ENCODE data around the gene OPA1. TPM values are rescaled to one million over a fixed set of nuclear protein-coding genes. Genes with fewer than 3 reads are reported as not detected.

OPA1 gene
- total RNA-seq, 1 experiment from 2014 or later, result 72.0 TPM

DNA sequence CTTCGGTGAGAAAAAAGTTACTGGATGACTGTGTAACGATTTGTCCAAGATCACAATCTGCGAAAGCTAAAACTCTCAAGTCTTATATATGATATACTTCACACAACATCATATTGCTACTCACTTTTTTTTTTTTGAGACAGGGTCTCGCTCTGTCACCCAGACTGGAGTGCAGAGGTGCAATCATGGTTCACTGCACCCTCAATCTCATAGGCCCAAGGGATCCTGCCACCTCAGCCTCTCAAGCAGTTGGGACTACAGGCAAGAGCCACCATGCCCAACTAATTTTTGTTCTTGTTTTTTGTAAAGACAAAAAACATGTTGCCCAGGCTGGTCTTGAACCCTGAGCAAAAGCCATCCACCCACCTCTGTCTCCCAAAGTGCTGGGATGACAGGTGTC lies 32.9 kb upstream of the OPA1 start:
- H3K9me2 ChIP-seq (ENCODE audit: insufficient read depth), result no peaks in the 10 kb centered on the region
- no peak overlapping the region for H2AFZ ChIP-seq (ENCODE audit: low read depth, low read length, poor library complexity, severe bottlenecking)
- no peaks in the 10 kb centered on the region for H3K9me3 ChIP-seq (ENCODE audit: control insufficient read depth in 1 of 2, insufficient read depth in 1 of 2, low read depth in 1 of 2, low read length in 2 of 2)
- CTCF ChIA-PET, result no interaction called here
- H3K4me3 ChIP-seq (replicated peaks in 1 of 2; ENCODE audit: low read depth in 1 of 2, low read length in 2 of 2), result no peak overlapping the region
- no peak overlapping the region for H3K9ac ChIP-seq (ENCODE audit: low read length)
- DNase-seq (ENCODE audit: low read depth, low spot score) (no peak), ATAC-seq (no peak)
- peaks cover 12% of the 10 kb centered on the region for H3K27me3 ChIP-seq (ENCODE audit: insufficient read depth, low read length)
- RAD21 ChIA-PET (ENCODE audit: low non-redundant PET in 1 of 2, low total read pairs in 2 of 2, uncharacterized antibody in 2 of 2, unreplicated experiment in 2 of 2), result no interaction called here
- H3K4me1 ChIP-seq (ENCODE audit: control insufficient read depth in 1 of 2, insufficient read depth in 2 of 2, low read length in 2 of 2), result no peaks in the 10 kb centered on the region
- no peak overlapping the region for H3K27ac ChIP-seq (ENCODE audit: low read depth, low read length)
- TF ChIP-seq CEBPB (IDR thresholded peaks at IDR 0.05; ENCODE audit: low read depth) (no peak), ELF1 (IDR thresholded peaks at IDR 0.05; ENCODE audit: borderline replicate concordance, low read depth) (no peak), CBX3 (IDR thresholded peaks at IDR 0.05; ENCODE audit: low read depth) (no peak), ZFX (IDR thresholded peaks at IDR 0.05) (no peak), SIN3A (IDR thresholded peaks at IDR 0.05; ENCODE audit: low read depth) (no peak), ZNF274 (IDR thresholded peaks at IDR 0.05; ENCODE audit: low read depth, low read length) (no peak), EZH2 (IDR thresholded peaks at IDR 0.05) (no peak)
- TF ChIP-seq, protein P1, sequence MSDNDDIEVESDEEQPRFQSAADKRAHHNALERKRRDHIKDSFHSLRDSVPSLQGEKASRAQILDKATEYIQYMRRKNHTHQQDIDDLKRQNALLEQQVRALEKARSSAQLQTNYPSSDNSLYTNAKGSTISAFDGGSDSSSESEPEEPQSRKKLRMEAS (IDR thresholded peaks at IDR 0.05), result no peak
- TF ChIP-seq, protein P2, sequence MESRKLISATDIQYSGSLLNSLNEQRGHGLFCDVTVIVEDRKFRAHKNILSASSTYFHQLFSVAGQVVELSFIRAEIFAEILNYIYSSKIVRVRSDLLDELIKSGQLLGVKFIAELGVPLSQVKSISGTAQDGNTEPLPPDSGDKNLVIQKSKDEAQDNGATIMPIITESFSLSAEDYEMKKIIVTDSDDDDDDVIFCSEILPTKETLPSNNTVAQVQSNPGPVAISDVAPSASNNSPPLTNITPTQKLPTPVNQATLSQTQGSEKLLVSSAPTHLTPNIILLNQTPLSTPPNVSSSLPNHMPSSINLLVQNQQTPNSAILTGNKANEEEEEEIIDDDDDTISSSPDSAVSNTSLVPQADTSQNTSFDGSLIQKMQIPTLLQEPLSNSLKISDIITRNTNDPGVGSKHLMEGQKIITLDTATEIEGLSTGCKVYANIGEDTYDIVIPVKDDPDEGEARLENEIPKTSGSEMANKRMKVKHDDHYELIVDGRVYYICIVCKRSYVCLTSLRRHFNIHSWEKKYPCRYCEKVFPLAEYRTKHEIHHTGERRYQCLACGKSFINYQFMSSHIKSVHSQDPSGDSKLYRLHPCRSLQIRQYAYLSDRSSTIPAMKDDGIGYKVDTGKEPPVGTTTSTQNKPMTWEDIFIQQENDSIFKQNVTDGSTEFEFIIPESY (IDR thresholded peaks at IDR 0.05; ENCODE audit: extremely low read depth, insufficient replicate concordance, low read length), result no peak
- POLR2A ChIA-PET, result no interaction called here
- no peaks in the 10 kb centered on the region for H3K36me3 ChIP-seq (ENCODE audit: control insufficient read depth in 1 of 2, insufficient read depth in 2 of 2, low read length in 2 of 2)
- no peaks in the 10 kb centered on the region for H4K20me1 ChIP-seq (ENCODE audit: insufficient read depth)
- no peaks in the 10 kb centered on the region for H3K79me2 ChIP-seq (ENCODE audit: insufficient read depth, low read length)
- intact Hi-C loops (cut with micrococcal nuclease), result no loop called here
- H3K4me2 ChIP-seq (ENCODE audit: low read length), result no peak overlapping the region
- BruUV-seq (replicated peaks), result no TSS peak

DNA sequence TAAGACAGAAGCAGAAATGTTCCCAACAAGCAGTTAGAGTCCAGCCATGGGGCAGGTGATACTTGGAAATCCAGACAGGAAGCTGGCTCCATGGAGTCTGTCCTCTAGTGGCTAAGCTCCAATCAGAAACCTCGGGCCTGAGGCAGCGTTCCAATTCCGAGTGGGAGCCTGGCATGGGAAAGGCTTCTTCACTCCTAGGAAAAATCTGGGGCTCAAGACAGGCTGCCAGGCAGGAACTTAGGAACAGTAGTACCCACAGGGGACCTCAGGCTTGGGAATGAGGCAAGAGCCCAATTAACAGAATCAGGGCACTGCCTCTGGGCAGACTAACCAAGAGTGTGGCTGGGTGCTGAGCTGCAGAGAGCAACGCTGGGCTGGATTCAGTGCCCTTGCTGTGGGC lies 32.1 kb upstream of the OPA1 start:
- ChIA-PET POLR2A (no interaction called here), CTCF (no interaction called here), RAD21 (ENCODE audit: low non-redundant PET in 1 of 2, low total read pairs in 2 of 2, uncharacterized antibody in 2 of 2, unreplicated experiment in 2 of 2) (no interaction called here)
- Histone ChIP-seq H3K4me2 (ENCODE audit: low read length) (no peak overlapping the region), H3K9me3 (ENCODE audit: control insufficient read depth in 1 of 2, insufficient read depth in 1 of 2, low read depth in 1 of 2, low read length in 2 of 2) (no peaks in the 10 kb centered on the region), H3K9ac (ENCODE audit: low read length) (no peak overlapping the region), H3K27ac (ENCODE audit: low read depth, low read length) (no peak overlapping the region), H3K9me2 (ENCODE audit: insufficient read depth) (no peaks in the 10 kb centered on the region), H3K4me3 (replicated peaks in 1 of 2; ENCODE audit: low read depth in 1 of 2, low read length in 2 of 2) (no peak overlapping the region), H4K20me1 (ENCODE audit: insufficient read depth) (no peaks in the 10 kb centered on the region), H3K36me3 (ENCODE audit: control insufficient read depth in 1 of 2, insufficient read depth in 2 of 2, low read length in 2 of 2) (no peaks in the 10 kb centered on the region), H3K4me1 (ENCODE audit: control insufficient read depth in 1 of 2, insufficient read depth in 2 of 2, low read length in 2 of 2) (no peaks in the 10 kb centered on the region), H2AFZ (ENCODE audit: low read depth, low read length, poor library complexity, severe bottlenecking) (no peak overlapping the region), H3K79me2 (ENCODE audit: insufficient read depth, low read length) (no peaks in the 10 kb centered on the region), H3K27me3 (ENCODE audit: insufficient read depth, low read length) (peaks cover 4% of the 10 kb centered on the region)
- DNase-seq (ENCODE audit: low read depth, low spot score) (no peak), ATAC-seq (no peak)
- intact Hi-C loops (cut with micrococcal nuclease), result no loop called here
- BruUV-seq (replicated peaks), result no TSS peak
- TF ChIP-seq, protein P3, sequence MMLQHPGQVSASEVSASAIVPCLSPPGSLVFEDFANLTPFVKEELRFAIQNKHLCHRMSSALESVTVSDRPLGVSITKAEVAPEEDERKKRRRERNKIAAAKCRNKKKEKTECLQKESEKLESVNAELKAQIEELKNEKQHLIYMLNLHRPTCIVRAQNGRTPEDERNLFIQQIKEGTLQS (IDR thresholded peaks at IDR 0.05), result no peak
- TF ChIP-seq, protein P4, sequence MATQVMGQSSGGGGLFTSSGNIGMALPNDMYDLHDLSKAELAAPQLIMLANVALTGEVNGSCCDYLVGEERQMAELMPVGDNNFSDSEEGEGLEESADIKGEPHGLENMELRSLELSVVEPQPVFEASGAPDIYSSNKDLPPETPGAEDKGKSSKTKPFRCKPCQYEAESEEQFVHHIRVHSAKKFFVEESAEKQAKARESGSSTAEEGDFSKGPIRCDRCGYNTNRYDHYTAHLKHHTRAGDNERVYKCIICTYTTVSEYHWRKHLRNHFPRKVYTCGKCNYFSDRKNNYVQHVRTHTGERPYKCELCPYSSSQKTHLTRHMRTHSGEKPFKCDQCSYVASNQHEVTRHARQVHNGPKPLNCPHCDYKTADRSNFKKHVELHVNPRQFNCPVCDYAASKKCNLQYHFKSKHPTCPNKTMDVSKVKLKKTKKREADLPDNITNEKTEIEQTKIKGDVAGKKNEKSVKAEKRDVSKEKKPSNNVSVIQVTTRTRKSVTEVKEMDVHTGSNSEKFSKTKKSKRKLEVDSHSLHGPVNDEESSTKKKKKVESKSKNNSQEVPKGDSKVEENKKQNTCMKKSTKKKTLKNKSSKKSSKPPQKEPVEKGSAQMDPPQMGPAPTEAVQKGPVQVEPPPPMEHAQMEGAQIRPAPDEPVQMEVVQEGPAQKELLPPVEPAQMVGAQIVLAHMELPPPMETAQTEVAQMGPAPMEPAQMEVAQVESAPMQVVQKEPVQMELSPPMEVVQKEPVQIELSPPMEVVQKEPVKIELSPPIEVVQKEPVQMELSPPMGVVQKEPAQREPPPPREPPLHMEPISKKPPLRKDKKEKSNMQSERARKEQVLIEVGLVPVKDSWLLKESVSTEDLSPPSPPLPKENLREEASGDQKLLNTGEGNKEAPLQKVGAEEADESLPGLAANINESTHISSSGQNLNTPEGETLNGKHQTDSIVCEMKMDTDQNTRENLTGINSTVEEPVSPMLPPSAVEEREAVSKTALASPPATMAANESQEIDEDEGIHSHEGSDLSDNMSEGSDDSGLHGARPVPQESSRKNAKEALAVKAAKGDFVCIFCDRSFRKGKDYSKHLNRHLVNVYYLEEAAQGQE (IDR thresholded peaks at IDR 0.05; ENCODE audit: low read depth), result no peak
- no peak for TF ChIP-seq CBX3 (IDR thresholded peaks at IDR 0.05; ENCODE audit: low read depth)
- TF ChIP-seq, protein P1 (IDR thresholded peaks at IDR 0.05), result no peak
- TF ChIP-seq ZFX (IDR thresholded peaks at IDR 0.05), result no peak
- TF ChIP-seq, protein P5, sequence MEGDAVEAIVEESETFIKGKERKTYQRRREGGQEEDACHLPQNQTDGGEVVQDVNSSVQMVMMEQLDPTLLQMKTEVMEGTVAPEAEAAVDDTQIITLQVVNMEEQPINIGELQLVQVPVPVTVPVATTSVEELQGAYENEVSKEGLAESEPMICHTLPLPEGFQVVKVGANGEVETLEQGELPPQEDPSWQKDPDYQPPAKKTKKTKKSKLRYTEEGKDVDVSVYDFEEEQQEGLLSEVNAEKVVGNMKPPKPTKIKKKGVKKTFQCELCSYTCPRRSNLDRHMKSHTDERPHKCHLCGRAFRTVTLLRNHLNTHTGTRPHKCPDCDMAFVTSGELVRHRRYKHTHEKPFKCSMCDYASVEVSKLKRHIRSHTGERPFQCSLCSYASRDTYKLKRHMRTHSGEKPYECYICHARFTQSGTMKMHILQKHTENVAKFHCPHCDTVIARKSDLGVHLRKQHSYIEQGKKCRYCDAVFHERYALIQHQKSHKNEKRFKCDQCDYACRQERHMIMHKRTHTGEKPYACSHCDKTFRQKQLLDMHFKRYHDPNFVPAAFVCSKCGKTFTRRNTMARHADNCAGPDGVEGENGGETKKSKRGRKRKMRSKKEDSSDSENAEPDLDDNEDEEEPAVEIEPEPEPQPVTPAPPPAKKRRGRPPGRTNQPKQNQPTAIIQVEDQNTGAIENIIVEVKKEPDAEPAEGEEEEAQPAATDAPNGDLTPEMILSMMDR (IDR thresholded peaks at IDR 0.05 in 2 of 3, conservative IDR thresholded peaks at IDR 0.05 in 1 of 3; ENCODE audit: borderline replicate concordance in 1 of 3, insufficient read depth in 1 of 3, low read depth in 2 of 3, low read length in 2 of 3), result no peak
- TF ChIP-seq EZH2 (IDR thresholded peaks at IDR 0.05), result no peak

All from HCT116 (cell line).